ENCODE results near the gene STK32B. TPM values are rescaled to one million over a fixed set of nuclear protein-coding genes. Genes with fewer than 3 reads are reported as not detected.

STK32B gene
- polyA plus RNA-seq, 1 of the 3 experiments (the other 2 are of a cell fraction): 0.20 TPM

GRCh38 chr4:5478697-5479096 lies 427.4 kb downstream of the STK32B start:
- no peak overlapping the region for H2AFZ ChIP-seq (ENCODE audit: low read depth)
- no peaks in the 10 kb centered on the region for H3K36me3 ChIP-seq (replicated peaks in 1 of 2; ENCODE audit: control insufficient read depth in 1 of 2, insufficient read depth in 2 of 2, low read length in 1 of 2)
- POLR2A ChIA-PET: no interaction called here
- H3K4me1 ChIP-seq (ENCODE audit: control insufficient read depth in 1 of 2, insufficient read depth in 2 of 2, low read depth in 1 of 2, low read length in 1 of 2): peaks cover 0 to 3% of the 10 kb centered on the region in 2 experiments; a peak in 1 of 4 replicates
- no peak for TF ChIP-seq YY1 (IDR thresholded peaks at IDR 0.05; ENCODE audit: low read depth)
- TF ChIP-seq TEAD4 (IDR thresholded peaks at IDR 0.05; ENCODE audit: borderline replicate concordance, insufficient read depth): no peak
- TF ChIP-seq REST (IDR thresholded peaks at IDR 0.05; ENCODE audit: low read depth, low read length): no peak
- TF ChIP-seq TCF12 (IDR thresholded peaks at IDR 0.05): no peak
- TF ChIP-seq RAD21 (IDR thresholded peaks at IDR 0.05; ENCODE audit: low read length): no peak
- TF ChIP-seq MEF2A (IDR thresholded peaks at IDR 0.05; ENCODE audit: borderline replicate concordance, low read depth): no peak
- TF ChIP-seq USF2 (IDR thresholded peaks at IDR 0.05; ENCODE audit: borderline replicate concordance, low read depth, low read length): no peak
- TF ChIP-seq GABPA (IDR thresholded peaks at IDR 0.05; ENCODE audit: low read depth): no peak
- no peak for TF ChIP-seq FOXM1 (IDR thresholded peaks at IDR 0.05; ENCODE audit: low read depth)
- TF ChIP-seq MXI1 (IDR thresholded peaks at IDR 0.05; ENCODE audit: low read depth, low read length): no peak
- no peak for TF ChIP-seq USF1 (IDR thresholded peaks at IDR 0.05; ENCODE audit: borderline replicate concordance, low read depth)
- TF ChIP-seq FOSL2 (IDR thresholded peaks at IDR 0.05; ENCODE audit: borderline replicate concordance, low read depth): no peak
- no peak for TF ChIP-seq TAF1 (IDR thresholded peaks at IDR 0.05; ENCODE audit: borderline replicate concordance, low read depth, low read length)
- TF ChIP-seq CHD2 (IDR thresholded peaks at IDR 0.05; ENCODE audit: low read length, partially characterized antibody): no peak
- no peak for TF ChIP-seq NFIC (IDR thresholded peaks at IDR 0.05; ENCODE audit: borderline replicate concordance)
- TF ChIP-seq FOXJ3 (CRISPR knock-in tag; IDR thresholded peaks at IDR 0.05): no peak
- no peak for TF ChIP-seq JUND (IDR thresholded peaks at IDR 0.05)
- no peak for DNase-seq
- no peaks in the 10 kb centered on the region for H3F3A ChIP-seq (replicated peaks; ENCODE audit: insufficient read depth)
- H3K4me3 ChIP-seq (ENCODE audit: low read depth in 2 of 2, low read length in 1 of 2): no peak overlapping the region
- no peak overlapping the region for H3K27ac ChIP-seq (ENCODE audit: low read depth in 2 of 2, low read length in 1 of 2)
- H3K79me2 ChIP-seq (ENCODE audit: insufficient read depth): no peaks in the 10 kb centered on the region
- no peaks in the 10 kb centered on the region for H3K27me3 ChIP-seq (ENCODE audit: insufficient read depth)
- no peak overlapping the region for H3K4me2 ChIP-seq
- H3K9me2 ChIP-seq: no peaks in the 10 kb centered on the region
- WGBS (ENCODE audit: low lambda C conversion rate): 16% methylated on average over 6 of the region's 6 CpGs
- H3K9me3 ChIP-seq: no peaks in the 10 kb centered on the region
- H3K9ac ChIP-seq: no peak overlapping the region
- H4K20me1 ChIP-seq (ENCODE audit: insufficient read depth): no peaks in the 10 kb centered on the region
- CTCF ChIA-PET: interaction anchor here (1.7 kb wide), 1 partner anchor 19 kb away, joined by 10 read pairs; no protein-coding TSS in a partner anchor

All from SK-N-SH (cell line).